Measurements from ENCODE around the gene SYCP1.
"Not testable (repeated sequence)": the region's sequence is repeated elsewhere in the genome, so short reads cannot be mapped to it uniquely, and the experiment has no call there.

Gene SYCP1

GRCh38 chr1:114997510-114998289 is 143.0 kb downstream of the SYCP1 start:
- no peak for TF ChIP-seq CTCF (IDR thresholded peaks at IDR 0.05; ENCODE audit: low read depth, low read length)
- no peak for DNase-seq (ENCODE audit: low read depth in 2 of 2)
- no peak overlapping the region for H3K4me3 ChIP-seq (replicated peaks in 1 of 2; ENCODE audit: low read depth in 2 of 2, low read length in 2 of 2)

- H3K4me3 ChIP-seq (replicated peaks in 1 of 2; ENCODE audit: low read depth in 2 of 2, low read length in 2 of 2), result no peak overlapping the region
- DNase-seq (ENCODE audit: low read depth in 2 of 2), result no peak
- no peak for TF ChIP-seq CTCF (IDR thresholded peaks at IDR 0.05; ENCODE audit: low read depth, low read length)
Observed at GRCh38 chr1:115006191-115006590, 151.5 kb downstream of the SYCP1 start.

- no peak for DNase-seq (ENCODE audit: low read depth in 2 of 2)
- H3K4me3 ChIP-seq (replicated peaks in 1 of 2; ENCODE audit: low read depth in 2 of 2, low read length in 2 of 2), result no peak overlapping the region
- no peak for TF ChIP-seq CTCF (IDR thresholded peaks at IDR 0.05; ENCODE audit: low read depth, low read length)
Observed at GRCh38 chr1:115012006-115012405, 157.3 kb downstream of the SYCP1 start.

- no peak for DNase-seq (ENCODE audit: low read depth in 2 of 2)
- TF ChIP-seq CTCF (IDR thresholded peaks at IDR 0.05; ENCODE audit: low read depth, low read length), result no peak
- H3K4me3 ChIP-seq (replicated peaks in 1 of 2; ENCODE audit: low read depth in 2 of 2, low read length in 2 of 2), result no peak overlapping the region
Observed at GRCh38 chr1:115012434-115012833, 157.8 kb downstream of the SYCP1 start.

GRCh38 chr1:115013792-115014191 is 159.1 kb downstream of the SYCP1 start:
- no peak for DNase-seq (ENCODE audit: low read depth in 2 of 2)
- no peak for TF ChIP-seq CTCF (IDR thresholded peaks at IDR 0.05; ENCODE audit: low read depth, low read length)
- no peak overlapping the region for H3K4me3 ChIP-seq (replicated peaks in 1 of 2; ENCODE audit: low read depth in 2 of 2, low read length in 2 of 2)

- DNase-seq (ENCODE audit: low read depth in 2 of 2); H3K4me3 ChIP-seq (replicated peaks in 1 of 2; ENCODE audit: low read depth in 2 of 2, low read length in 2 of 2): not testable (repeated sequence)
Observed at GRCh38 chr1:115019549-115019948, 164.9 kb downstream of the SYCP1 start.

- no peak for DNase-seq (ENCODE audit: low read depth in 2 of 2)
- no peak for TF ChIP-seq CTCF (IDR thresholded peaks at IDR 0.05; ENCODE audit: low read depth, low read length)
- H3K4me3 ChIP-seq (replicated peaks in 1 of 2; ENCODE audit: low read depth in 2 of 2, low read length in 2 of 2), result no peak overlapping the region
Observed at GRCh38 chr1:115021145-115021544, 166.5 kb downstream of the SYCP1 start.
